GM12874 (cell line): ENCODE results near the gene CFAP20.

Source experiments
- TF ChIP-seq, protein P1 (sequence below): IDR thresholded peaks from 2 replicates; pipeline ENCODE4 v1.5.1; 2011; ENCODE audit warnings: low read depth, mild to moderate bottlenecking, control low read depth, low read length, moderate library complexity; ENCODE audit not compliant: insufficient read depth

Gene CFAP20

DNA sequence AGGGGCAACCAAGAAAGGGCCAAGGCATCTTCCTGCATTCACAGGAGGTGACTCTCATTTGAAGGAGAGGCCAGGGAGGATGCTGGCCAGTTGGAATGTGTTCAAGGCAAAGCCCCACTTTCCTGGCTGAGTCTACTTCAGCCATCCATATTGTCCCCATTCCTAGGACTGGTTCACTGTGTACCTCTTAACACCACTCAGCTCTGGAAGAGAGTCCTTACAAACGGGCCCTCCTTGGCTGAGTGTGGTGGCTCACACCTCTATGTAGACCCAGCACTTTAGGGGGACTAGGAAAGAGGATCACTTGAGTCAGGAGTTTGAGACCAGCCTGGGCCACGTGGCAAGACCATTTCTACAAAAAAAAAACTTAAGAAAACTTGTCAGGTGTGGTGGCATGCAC lies 28.1 kb upstream of the CFAP20 start:
- TF ChIP-seq, protein P1, sequence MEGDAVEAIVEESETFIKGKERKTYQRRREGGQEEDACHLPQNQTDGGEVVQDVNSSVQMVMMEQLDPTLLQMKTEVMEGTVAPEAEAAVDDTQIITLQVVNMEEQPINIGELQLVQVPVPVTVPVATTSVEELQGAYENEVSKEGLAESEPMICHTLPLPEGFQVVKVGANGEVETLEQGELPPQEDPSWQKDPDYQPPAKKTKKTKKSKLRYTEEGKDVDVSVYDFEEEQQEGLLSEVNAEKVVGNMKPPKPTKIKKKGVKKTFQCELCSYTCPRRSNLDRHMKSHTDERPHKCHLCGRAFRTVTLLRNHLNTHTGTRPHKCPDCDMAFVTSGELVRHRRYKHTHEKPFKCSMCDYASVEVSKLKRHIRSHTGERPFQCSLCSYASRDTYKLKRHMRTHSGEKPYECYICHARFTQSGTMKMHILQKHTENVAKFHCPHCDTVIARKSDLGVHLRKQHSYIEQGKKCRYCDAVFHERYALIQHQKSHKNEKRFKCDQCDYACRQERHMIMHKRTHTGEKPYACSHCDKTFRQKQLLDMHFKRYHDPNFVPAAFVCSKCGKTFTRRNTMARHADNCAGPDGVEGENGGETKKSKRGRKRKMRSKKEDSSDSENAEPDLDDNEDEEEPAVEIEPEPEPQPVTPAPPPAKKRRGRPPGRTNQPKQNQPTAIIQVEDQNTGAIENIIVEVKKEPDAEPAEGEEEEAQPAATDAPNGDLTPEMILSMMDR, result no peak

GRCh38 chr16:58155839-58156238 lies 26.7 kb upstream of the CFAP20 start:
- TF ChIP-seq, protein P1, result no peak

GRCh38 chr16:58154345-58154744 lies 25.2 kb upstream of the CFAP20 start:
- TF ChIP-seq, protein P1, result no peak

GRCh38 chr16:58152246-58152868 lies 23.2 kb upstream of the CFAP20 start:
- TF ChIP-seq, protein P1, result no peak

DNA sequence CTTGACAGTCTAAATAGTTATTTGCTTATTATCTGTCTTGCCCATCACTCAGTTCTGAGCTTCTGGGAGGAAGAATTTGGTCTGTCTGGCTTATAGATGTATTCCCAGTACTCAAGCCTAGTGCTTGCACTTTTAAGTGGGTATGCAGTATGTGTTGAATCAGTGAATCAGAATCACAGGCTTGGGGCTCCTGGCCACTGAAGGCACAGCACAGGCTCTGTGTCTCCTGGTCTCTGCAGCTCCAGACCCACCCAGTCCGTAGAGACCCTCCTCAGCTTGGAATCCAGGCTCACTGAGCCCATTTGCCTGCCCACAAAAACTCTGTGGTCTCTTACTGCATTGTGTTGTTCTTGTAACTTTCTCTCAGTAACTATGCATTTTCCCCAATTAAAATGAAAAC lies 19.3 kb upstream of the CFAP20 start:
- TF ChIP-seq, protein P1, result no peak

- TF ChIP-seq, protein P1, result no peak
These were observed 18.9 kb upstream of the CFAP20 start for GRCh38 chr16:58148099-58148498.

DNA sequence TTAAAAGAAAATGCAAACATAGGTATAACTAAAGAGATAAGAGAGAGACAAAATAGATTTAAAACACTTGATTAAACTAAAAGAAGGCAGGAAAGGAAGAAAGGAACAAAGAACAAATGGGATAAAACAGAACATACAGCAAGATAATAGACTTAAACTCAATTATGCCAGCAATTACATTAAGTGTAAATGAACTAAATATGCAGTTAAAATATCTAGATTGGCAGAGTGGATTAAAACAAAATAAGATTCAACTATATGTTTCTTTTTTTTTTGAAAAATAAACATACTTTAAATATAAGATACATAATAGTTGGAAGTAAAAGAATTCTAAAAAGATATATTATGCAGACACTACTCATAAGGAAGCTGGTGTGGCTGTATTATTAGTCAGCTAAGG lies 9.7 kb upstream of the CFAP20 start:
- TF ChIP-seq, protein P1, result no peak
